GM19328 (cell line): Measurements from ENCODE around the gene CENPO.
"Not testable (repeated sequence)": the region's sequence is repeated elsewhere in the genome, so short reads cannot be mapped to it uniquely, and the experiment has no call there.

Experiments used
- ATAC-seq: cut with Tn5 transposase; IDR thresholded peaks from one replicate; pipeline ENCODE4 v1.9.1; 2021; ENCODE audit warnings: mild to moderate bottlenecking, moderate library complexity; ENCODE audit not compliant: unreplicated experiment

CENPO gene

GRCh38 chr2:24787532-24787931, 5.7 kb upstream of the CENPO start:
- no peak for ATAC-seq

- ATAC-seq, result no peak
Observed at GRCh38 chr2:24788816-24789215, 4.4 kb upstream of the CENPO start.

- no peak for ATAC-seq
Observed at GRCh38 chr2:24791452-24791851, 1.8 kb upstream of the CENPO start.

- ATAC-seq, result no peak
Observed at GRCh38 chr2:24792542-24792873, 717 bp upstream of the CENPO start.

GRCh38 chr2:24793761-24794435, 673 bp downstream of the CENPO start:
- ATAC-seq, result no peak

- no peak for ATAC-seq
Observed at GRCh38 chr2:24797644-24798043, 4.4 kb downstream of the CENPO start.

GRCh38 chr2:24800487-24800886, 7.3 kb downstream of the CENPO start:
- ATAC-seq, result not testable (repeated sequence)

GRCh38 chr2:24805811-24806660, 12.8 kb downstream of the CENPO start:
- ATAC-seq, result not testable (repeated sequence)

- ATAC-seq, result no peak
Observed at GRCh38 chr2:24806661-24807036, 13.4 kb downstream of the CENPO start.

- ATAC-seq, result no peak
Observed at GRCh38 chr2:24809316-24810007, 16.2 kb downstream of the CENPO start.

GRCh38 chr2:24813691-24814137, 20.5 kb downstream of the CENPO start:
- no peak for ATAC-seq

GRCh38 chr2:24814516-24814915, 21.3 kb downstream of the CENPO start:
- no peak for ATAC-seq

GRCh38 chr2:24815171-24815570, 21.9 kb downstream of the CENPO start:
- ATAC-seq, result no peak

- no peak for ATAC-seq
Observed at GRCh38 chr2:24816404-24816803, 23.2 kb downstream of the CENPO start.

- ATAC-seq, result no peak
Observed at GRCh38 chr2:24816884-24817283, 23.7 kb downstream of the CENPO start.

GRCh38 chr2:24818721-24819167, 25.5 kb downstream of the CENPO start:
- no peak for ATAC-seq

- ATAC-seq, result no peak
Observed at GRCh38 chr2:24819442-24820174, 26.4 kb downstream of the CENPO start.

GRCh38 chr2:24820175-24820513, 26.9 kb downstream of the CENPO start:
- no peak for ATAC-seq

- no peak for ATAC-seq
Observed at GRCh38 chr2:24820598-24821432, 27.6 kb downstream of the CENPO start.

GRCh38 chr2:24821433-24821891, 28.2 kb downstream of the CENPO start:
- ATAC-seq, result no peak
